ENCODE measurements around the gene TTL.
A peak's percentile ranks its signal among the peaks of the same experiment; 100 is the strongest.
"Not testable (repeated sequence)": the region's sequence is repeated elsewhere in the genome, so short reads cannot be mapped to it uniquely, and the experiment has no call there.

The TTL gene

DNA sequence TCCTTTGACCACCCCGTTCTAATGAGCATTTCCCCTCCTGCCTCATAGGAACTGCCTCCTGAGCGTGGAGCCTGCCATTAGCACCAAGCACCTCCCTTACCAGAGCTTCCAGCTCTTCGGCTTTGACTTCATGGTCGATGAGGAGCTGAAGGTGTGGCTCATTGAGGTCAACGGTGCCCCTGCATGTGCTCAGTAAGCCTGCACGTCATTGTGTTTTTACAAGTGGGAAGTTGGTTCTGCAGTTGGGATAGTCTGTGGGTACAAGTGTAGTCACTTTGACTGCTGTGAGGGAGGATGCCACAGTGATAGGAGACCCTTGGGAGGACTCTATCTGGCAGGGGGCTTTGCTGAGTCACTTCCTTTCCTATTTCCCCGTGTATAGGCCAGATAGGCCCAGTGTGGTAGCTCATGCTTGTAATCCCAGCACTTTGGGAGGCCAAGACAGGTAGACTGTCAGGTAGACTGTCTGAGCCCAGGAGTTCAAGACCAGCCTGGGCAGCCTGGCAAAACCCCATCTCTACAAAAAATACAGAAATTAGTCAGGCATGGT lies 38.4 kb downstream of the TTL start:
- no peak for DNase-seq (ENCODE audit: low read depth)

DNA sequence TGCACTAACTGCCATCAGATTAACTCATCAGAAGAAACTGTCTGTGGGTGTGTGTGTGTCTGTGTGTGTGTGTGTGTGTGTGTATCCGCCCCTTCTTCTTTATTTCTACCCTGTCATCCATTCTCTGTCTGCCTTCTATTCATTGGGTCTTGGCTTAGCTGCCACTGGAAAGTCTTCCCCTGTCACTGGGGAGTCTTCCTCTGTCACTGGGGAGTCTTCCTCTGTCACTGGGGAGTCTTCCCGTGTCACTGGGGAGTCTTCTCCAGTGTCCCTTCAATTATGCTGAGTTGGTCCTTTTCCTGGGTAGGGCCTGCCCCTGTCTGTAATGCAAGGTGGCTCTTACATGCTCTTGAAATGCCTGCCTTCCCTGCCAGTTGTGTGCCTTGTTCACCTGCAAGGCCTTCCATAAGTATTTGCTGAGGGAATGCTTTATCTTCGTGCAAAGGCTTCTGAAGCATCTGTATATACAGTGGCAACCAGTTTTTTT lies 41.4 kb downstream of the TTL start:
- DNase-seq (ENCODE audit: low read depth): no peak

DNA sequence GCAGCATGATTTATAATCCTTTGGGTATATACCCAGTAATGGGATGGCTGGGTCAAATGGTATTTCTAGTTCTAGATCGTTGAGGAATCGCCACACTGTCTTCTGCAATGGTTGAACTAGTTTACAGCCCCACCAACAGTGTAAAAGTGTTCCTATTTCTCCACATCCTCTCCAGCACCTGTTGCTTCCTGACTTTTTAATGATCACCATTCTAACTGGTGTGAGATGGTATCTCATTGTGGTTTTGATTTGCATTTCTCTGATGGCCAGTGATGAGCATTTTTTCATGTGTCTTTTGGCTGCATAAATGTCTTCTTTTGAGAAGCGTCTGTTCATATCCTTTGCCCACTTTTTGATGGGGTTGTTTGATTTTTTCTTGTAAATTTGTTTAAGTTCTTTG lies 42.3 kb downstream of the TTL start:
- DNase-seq (ENCODE audit: low read depth): not testable (repeated sequence)

DNA sequence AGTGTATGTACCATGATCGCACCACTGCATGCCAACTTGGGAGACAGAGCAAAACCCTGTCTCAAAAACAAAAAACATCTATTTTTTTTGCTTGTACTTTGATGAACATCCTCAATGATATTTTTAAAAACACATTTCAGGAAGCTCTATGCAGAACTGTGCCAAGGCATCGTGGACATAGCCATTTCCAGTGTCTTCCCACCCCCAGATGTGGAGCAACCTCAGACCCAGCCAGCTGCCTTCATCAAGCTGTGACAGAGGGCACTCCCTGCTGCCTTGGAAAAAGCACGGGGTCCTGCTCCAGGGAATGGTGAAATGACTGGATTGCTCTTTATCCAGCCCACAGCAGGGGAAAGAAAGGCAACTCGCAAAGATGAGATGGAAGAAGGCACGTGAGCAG lies 46.6 kb downstream of the TTL start:
- no peak for DNase-seq (ENCODE audit: low read depth)

DNA sequence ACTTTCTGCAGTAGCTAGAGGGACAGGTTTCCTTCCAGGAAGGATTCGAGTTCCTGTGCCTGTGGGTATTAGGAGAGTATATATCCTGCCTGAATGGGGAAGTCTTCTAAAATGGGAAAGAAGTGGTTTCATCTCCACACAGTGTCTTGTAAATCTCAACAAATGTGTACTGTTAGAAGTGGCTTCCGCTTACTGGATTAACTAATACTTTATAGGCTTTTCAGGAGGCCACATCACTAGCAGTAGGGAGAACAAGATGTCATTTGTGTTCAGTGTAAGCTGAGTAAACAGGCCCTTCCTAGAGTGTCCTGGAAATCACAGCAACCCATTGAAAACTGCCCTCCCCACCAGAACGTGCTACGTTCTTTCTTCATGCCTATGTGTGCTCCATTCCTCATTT lies 47.8 kb downstream of the TTL start:
- DNase-seq (ENCODE audit: low read depth): no peak

DNA sequence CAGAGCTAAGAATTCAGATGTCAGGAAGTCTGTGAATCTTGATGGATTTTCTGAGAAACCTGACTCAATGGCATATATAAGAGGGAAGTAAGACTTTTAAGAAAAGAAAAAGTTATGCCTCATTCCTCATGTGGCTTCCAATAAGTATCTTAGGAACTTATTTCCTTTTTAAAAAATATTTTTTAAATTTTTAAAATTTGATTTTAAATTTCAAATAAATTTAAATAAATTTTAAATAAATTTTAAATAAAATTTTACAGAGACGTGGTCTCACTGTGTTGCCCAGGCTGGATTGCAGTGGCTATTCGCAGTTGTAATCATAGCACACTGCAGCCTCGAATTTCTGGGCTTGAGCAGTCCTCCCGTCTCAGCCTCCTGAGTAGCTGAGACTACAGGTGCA lies 48.8 kb downstream of the TTL start:
- DNase-seq (ENCODE audit: low read depth): no peak

DNA sequence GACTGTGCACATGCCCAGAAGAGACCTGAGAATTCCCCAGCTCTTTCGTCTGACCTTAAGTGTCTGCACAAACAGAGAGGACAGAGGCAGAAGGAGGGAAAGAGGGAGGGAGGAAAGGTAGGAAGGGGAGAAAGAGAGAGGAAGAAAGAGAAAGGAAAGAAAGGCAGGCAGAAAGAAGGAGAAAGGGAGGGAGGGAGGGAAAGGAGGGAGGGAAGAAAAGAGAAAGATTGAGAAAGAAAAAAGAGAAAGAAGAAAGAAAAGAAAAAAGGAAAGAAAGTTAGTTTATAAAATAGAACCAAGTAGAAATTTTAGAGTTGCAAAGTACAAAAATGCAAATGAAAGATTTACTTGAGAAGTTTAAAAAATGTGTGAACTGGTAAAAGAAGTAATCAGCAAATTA lies 52.9 kb downstream of the TTL start:
- DNase-seq (ENCODE audit: low read depth): no peak

DNA sequence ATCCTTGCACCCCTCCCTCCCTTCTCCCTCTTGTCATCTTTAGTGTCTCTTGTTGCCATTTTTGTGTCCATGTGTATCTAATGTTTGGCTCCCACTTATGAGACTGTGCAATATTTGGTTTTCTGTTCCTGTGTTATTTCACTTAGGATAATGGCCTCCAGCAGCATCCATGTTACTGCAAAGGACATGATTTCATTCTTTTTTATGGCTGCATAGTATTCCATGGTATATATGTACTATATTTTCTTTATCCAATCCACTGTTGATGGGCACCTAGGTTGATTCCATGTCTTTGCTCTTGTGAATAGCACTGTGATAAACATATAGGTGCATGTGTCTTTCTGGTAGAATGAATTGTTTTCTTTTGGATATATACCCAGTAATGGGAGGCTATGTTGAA lies 54.7 kb downstream of the TTL start:
- DNase-seq (ENCODE audit: low read depth): not testable (repeated sequence)

DNA sequence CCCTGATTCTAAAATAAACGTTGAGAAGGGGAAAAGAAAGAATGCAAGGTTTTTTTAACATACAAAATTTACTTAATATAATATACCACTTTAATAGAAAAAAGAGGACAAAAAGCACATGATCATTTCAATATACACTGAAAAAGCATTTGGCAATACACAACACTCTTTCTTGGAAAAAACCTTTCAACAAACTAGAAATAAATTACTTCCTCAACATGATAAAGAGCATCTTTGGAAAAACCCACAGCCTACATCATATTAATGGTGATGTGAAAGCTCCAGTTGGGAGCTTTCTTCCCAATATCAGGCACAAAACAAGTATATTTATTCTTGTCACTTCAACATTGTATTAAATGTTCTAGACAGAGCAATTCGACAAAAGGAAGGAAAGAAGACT lies 57.4 kb downstream of the TTL start:
- DNase-seq (ENCODE audit: low read depth): no peak

DNA sequence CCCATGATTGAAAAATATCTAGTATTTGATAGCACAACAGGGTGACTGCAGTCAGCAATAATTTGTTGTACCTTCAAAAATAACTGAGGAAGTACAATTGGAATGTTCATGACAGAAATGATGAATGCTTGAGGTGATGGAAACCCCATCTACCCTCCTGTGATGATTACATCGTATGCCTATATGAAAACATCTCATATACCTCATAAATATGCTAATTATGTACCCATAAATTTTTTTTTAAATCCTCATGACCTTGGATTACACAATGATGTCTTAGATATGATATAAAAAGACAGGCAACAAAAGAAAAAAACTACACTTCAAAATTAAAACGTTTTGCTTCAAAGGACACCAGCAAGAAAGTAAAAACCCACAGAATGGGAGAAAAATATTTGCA lies 59.0 kb downstream of the TTL start:
- no peak for DNase-seq (ENCODE audit: low read depth)

DNA sequence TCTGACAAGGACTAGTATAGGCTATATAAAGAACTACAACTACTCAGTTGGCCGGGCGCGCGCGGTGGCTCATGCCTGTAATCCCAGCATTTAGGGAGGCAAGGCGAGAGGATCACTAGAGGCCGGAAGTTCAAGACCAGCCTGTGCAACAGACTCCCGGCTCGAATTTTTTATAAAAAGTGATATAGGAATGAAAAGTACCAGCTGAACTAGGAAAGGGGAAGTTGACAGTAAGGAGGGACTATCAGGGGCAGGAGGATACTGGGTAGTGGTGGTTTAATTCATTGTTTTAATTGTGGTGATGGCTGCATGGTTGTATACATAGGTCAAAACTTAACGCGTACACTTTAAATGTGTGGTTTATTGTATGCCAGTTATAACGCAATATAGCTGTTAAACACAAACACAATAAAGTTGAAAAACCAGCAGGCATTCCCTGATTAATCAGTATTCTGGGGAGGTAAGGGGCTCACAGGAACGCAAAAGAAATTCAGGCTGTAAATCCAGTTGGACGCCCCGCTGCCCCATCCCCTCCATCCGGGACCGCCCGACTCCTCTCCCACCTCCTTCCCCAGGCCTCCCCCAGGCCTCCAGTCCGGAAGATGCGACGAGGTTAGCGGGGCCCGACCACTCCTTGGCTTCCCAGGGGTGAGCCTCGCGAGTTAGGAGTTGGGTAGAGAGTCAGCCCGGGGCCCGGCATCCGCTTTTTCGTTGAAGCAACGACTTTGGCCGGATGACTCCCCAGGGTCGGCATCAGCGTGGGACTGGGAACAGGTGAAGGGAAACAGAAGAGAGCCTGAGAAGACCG lies 59.6 kb downstream of the TTL start:
- peak; percentile 49 for DNase-seq (ENCODE audit: low read depth)

DNA sequence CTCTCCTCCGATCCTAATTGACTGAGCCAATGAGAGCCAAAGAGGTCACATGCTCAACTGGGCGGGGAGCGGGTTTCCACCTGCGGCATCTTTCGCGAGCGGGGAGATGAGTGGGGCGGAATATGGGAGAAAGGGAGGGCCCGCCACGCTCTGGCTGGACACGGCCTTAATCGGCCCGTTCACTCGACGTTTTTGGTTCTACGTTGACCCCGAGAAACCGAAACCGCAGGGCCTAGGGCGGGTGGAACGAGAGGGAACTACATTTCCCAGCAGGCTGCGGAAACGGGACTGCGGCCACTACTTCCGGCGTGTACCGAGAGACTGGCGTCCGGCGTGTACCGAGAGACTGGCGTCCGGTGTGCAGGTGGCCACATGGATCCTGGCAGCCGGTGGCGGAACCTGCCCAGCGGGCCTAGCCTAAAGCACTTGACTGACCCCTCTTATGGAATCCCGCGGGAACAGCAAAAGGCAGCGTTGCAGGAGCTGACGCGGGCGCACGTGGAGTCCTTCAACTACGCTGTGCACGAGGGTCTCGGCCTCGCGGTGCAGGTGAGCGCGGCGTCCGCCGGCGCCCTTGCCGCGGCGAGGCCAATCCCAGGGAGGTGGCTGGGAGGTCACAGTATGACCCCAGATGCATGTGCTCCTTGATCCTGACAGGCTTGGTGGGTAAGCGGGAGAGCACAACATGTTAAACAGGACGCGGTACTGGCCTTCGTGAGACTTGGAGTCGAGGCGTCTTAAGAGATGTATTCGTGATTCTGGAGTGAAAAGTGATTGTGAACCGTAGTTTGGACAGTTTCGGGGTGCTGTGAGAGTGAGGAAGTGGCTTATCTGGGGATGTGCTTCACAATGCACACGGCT lies 60.4 kb downstream of the TTL start, which contains the start of gene POLR1B:
TSS of gene POLR1B (plus strand) at position 343 of the 861 bp plus-strand sequence. CDS start at position 373, 30 bp downstream.
- DNase-seq (ENCODE audit: low read depth): peak; percentile 53

DNA sequence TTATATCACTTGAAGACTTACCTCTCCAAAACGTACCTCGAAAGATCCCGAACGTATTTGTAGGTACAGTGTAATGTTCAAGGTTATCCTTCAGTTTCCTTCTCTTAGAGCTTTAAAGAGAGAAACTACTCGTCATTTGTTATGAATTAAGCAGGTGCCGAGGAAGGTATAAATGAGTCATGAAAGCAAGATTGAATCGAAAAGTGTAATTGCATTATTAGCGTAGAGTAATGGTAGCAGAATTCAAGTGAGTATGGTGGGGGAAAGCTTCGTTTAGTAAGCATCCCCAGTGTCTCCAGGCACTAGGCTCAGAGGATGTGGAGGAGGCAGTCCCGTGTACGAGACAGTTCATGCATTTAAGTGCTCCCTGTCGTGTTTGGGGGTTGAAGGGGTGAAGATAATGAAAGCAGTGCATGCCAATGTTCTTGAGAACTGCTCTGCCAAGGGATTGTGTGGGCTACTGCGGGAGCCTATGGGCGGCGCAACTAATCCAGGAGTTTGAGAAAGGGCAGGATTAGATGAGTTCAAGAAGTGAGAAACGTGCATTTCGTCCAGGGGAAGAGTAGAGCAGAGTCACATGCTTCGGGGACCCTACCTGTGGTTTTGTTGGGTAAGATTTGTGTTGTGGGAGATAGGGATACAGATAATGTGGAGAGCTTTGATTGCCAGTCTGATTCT lies 61.2 kb downstream of the TTL start:
- no peak for DNase-seq (ENCODE audit: low read depth)

DNA sequence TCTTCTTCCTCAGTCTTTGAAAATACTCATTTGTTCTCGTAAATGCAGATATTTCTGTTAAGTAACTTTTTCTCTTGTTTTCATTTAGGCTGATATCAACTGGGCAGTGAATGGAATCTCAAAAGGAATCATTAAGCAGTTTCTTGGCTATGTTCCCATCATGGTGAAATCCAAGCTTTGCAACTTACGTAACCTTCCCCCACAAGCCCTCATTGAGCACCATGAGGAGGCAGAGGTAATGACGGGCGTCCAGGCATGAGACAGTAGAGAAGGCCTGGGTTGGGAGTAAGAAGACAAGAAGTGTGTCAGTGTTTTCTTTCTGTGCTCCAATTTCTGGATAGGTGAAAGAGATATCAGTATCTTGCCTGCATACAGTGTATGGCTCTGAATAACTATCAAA lies 65.4 kb downstream of the TTL start:
- no peak for DNase-seq (ENCODE audit: low read depth)

DNA sequence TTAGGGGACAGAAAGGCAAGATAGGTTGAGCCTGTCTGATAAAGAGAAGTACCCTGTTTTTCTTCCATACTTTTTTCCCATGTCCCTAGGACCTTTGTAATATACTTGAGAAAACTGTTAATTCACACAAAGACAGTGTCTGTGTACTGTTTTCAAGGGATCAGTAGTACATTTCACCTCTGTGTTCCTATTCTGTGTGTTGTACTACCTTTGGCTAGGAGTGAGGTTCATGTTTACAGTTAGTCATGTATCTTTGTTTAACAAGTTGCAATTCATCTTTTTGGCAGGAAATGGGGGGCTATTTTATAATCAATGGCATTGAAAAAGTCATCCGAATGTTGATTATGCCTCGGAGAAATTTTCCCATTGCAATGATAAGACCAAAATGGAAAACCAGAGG lies 67.0 kb downstream of the TTL start:
- no peak for DNase-seq (ENCODE audit: low read depth)

DNA sequence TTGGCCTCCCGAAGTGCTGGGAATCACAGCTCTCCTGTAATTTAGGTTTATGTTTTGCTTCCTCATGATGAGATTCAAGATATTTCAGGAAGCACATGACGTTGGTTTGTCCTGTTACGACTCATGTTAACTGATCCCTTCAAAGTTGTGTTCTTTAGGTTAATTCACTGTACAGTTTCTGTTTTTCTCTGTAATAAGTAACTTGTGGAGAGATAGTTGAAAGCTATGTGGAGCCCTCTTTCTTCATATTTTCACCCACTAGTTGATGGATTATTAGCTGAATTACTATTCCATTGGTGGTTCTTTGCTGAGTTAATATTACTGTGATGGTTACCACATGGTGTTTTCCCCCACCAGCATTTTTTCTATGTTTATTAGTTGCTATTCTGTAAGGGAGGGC lies 84.1 kb downstream of the TTL start:
- no peak for DNase-seq (ENCODE audit: low read depth)

DNA sequence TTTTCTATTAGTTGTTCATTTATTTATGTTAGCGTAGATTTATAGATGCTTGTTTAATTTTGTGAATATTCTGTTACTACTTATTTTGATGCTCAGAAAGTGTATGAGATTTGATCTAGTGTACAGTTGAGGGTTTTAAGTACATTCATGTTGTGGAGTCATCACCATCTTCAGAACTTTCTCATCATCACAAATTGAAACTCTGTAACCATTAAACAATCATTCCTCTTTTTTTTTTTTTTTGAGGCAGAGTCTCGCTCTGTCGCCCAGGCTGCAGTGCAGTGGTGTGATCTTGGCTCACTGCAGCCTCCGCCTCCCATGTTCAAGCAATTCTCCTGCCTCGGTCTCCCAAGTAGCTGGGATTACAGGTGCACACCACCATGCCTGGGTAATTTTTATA lies 84.6 kb downstream of the TTL start:
- DNase-seq (ENCODE audit: low read depth): not testable (repeated sequence)

DNA sequence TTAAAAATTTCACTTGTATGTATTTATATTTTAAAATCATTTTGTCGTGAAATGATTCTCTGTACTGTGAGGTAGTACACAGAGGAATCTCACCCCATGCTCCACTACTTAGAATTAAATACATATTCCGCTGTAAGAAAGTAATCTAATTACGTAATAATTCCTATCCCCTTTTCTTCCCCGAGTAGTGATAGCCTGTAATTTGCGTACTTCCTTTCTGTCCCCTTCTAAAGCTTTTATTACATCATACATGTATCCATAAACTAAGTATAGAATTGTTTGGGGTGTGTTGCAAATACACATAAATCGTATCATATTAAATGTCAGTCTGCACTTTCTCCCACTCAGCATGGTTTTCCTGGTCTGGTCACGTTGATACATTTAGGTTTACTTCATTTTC lies 90.0 kb downstream of the TTL start:
- no peak for DNase-seq (ENCODE audit: low read depth)

DNA sequence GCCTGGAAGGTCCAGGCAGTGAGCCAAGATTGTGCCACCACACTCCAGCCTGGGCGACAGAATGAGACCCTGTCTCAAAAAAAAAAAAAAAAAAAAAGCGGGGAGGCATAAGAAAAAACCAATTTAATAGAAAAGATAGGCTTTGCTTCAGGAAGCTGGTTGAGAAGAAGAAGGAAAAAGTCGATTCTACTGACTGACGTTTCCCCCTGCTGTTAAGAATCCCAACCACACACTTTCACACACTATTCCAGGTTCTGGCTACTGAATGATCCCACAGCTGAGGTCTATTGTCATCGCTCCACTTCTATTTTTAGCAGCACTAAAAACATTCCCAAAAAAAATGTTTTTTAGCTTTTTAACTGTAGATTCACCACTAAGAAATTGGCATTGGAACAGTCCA lies 95.8 kb downstream of the TTL start:
- DNase-seq (ENCODE audit: low read depth): no peak

DNA sequence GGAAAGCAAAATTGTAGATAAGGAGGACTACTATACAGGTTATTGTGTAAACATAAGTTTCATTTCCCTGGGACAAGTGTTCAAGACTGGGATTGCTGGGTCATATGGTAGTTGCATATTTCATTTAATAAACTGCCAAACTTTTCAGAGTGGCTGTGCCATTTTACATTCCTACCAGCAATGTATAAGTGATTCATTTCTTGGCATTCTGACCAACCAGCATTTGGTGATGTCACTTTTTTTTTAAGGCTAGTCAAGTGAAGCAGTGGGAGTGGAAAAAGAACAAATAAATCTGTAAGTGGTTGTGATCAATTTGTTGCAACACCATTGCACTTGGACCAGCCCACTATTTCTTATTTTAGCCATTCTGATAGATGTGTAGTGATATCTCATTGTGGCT lies 97.3 kb downstream of the TTL start:
- no peak for DNase-seq (ENCODE audit: low read depth)

DNA sequence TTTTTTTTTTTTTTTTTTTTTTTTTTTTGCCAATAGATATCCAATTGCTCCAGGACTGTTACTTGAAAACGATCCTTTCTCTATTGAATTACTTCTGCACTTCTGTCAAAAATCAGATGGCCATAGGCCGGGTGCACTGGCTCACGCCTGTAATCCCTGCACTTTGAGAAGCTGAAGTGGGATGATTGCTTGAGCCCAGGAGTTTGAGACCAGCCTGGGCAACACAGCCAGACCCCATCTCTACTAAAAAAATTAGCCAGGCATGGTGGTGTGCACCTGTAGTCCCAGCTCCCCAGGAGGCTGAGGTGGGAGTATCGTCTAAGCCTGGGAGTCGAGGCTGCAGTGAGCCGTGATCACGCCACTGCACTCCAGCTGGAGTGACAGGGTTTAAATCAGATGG lies 98.1 kb downstream of the TTL start:
- DNase-seq (ENCODE audit: low read depth): no peak

DNA sequence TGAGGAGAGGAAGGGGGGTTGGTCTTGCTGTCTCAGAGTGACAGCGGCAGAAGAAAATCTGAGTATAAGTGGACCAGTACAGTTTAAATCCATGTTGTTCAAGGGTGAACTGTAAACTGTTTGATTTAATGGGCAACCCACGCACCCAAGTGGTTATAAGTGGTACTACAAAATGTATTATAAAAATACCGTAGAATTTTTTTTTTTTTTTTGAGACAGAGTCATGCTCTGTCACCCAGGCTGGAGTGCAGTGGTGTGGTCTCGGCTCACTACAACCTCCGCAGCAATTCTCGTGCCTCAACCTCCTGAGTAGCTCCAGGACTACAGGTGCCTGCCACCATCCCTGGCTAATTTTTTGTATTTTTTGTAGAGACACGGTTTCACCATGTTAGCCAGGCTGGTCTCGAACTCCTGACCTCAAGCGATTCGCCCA lies 100.4 kb downstream of the TTL start:
- no peak for DNase-seq (ENCODE audit: low read depth)

Measured in stimulated activated CD8-positive, alpha-beta memory T cell treated with anti-CD3 and anti-CD28 coated beads, Interleukin-15, amount 100 ng/mL, for 24 hours (primary cell).